DOHH2 (cell line): Measurements from ENCODE around the gene PTPRN2.

Experiments used
- CTCF ChIP-seq: fragments of 200-600 bp; sonication (generic); IDR thresholded peaks from one replicate; pipeline ENCODE4 v1.5.1; 2014; ENCODE audit warnings: antibody characterized with exemption, mild to moderate bottlenecking, low read depth, low read length; ENCODE audit not compliant: poor library complexity, severe bottlenecking
- EZH2phosphoT487 ChIP-seq: fragments of 200-600 bp; sonication (generic); IDR thresholded peaks from 2 replicates; pipeline ENCODE4 v1.6.1; 2017; ENCODE audit warnings: borderline replicate concordance, mild to moderate bottlenecking, antibody characterized with exemption, low read length, moderate library complexity, mixed read lengths

GRCh38 chr7:157613575-157614322 lies 973.9 kb downstream of the PTPRN2 start:
- no peak for TF ChIP-seq CTCF
- TF ChIP-seq EZH2phosphoT487, result no peak
